Progenitor cell of endocrine pancreas (in vitro differentiated cells): Measurements from ENCODE around the gene DQX1. TPM values are rescaled to one million over a fixed set of nuclear protein-coding genes. Genes with fewer than 3 reads are reported as not detected.

Source experiments
- DNase-seq: peaks from one replicate; pipeline ENCODE4 v3.0.0; 2021; ENCODE audit warnings: low spot score; ENCODE audit not compliant: unreplicated experiment
- H3K27ac Mint-ChIP-seq: 2 replicates; pipeline ENCODE4 v1.8.0; 2021; ENCODE audit warnings: mild to moderate bottlenecking, moderate library complexity, mixed read lengths
- H3K27me3 Mint-ChIP-seq: 2 replicates; pipeline ENCODE4 v1.8.0; 2021; ENCODE audit warnings: mixed read lengths
- H3K36me3 Mint-ChIP-seq: 2 replicates; pipeline ENCODE4 v1.8.0; 2022; ENCODE audit warnings: mixed read lengths; ENCODE audit not compliant: insufficient read depth
- H3K4me1 Mint-ChIP-seq: 2 replicates; pipeline ENCODE4 v1.8.0; 2021; ENCODE audit warnings: low read depth, mixed read lengths
- H3K4me3 Mint-ChIP-seq: 2 replicates; pipeline ENCODE4 v1.8.0; 2021; ENCODE audit warnings: low read depth, mild to moderate bottlenecking, moderate library complexity, mixed read lengths
- H3K9me3 Mint-ChIP-seq: 2 replicates; pipeline ENCODE4 v1.8.0; 2021; ENCODE audit warnings: low read depth, mixed read lengths
- CTCF ChIP-seq: fragments of 200-600 bp; sonication (generic); IDR thresholded peaks from one replicate; pipeline ENCODE4 v1.5.0; 2021; ENCODE audit warnings: antibody characterized with exemption, mild to moderate bottlenecking; ENCODE audit not compliant: unreplicated experiment
- total RNA-seq: library from RNA; stranded (reverse); gene quantifications from 2 replicates; pipeline ENCODE4 v1.2.1, GENCODE V29; 2021

The DQX1 gene
- total RNA-seq, 1 donor from 2014 or later: 1.5 TPM

GRCh38 chr2:74495440-74495839 lies 30.6 kb downstream of the DQX1 start:
- no peak overlapping the region for H3K4me3 Mint-ChIP-seq
- no peaks in the 10 kb centered on the region for H3K9me3 Mint-ChIP-seq
- no peak for DNase-seq
- H3K4me1 Mint-ChIP-seq: peaks cover 13% of the 10 kb centered on the region
- TF ChIP-seq CTCF: no peak
- no peak overlapping the region for H3K27ac Mint-ChIP-seq
- H3K36me3 Mint-ChIP-seq: peaks cover 16% of the 10 kb centered on the region
- peaks cover 25% of the 10 kb centered on the region for H3K27me3 Mint-ChIP-seq

- H3K4me1 Mint-ChIP-seq: peaks cover 9% of the 10 kb centered on the region
- no peak overlapping the region for H3K4me3 Mint-ChIP-seq
These were observed 32.5 kb downstream of the DQX1 start for GRCh38 chr2:74493546-74493945.

GRCh38 chr2:74491648-74492544 lies 34.1 kb downstream of the DQX1 start:
- peaks cover 4% of the 10 kb centered on the region for H3K4me1 Mint-ChIP-seq
- DNase-seq: no peak
- H3K4me3 Mint-ChIP-seq: no peak overlapping the region
- no peaks in the 10 kb centered on the region for H3K9me3 Mint-ChIP-seq
- peaks cover 18% of the 10 kb centered on the region for H3K36me3 Mint-ChIP-seq
- TF ChIP-seq CTCF: no peak
- H3K27me3 Mint-ChIP-seq: peaks cover 6% of the 10 kb centered on the region
- no peak overlapping the region for H3K27ac Mint-ChIP-seq

More at GRCh38 chr2:74493546-74493945, 32.5 kb downstream of the DQX1 start:
- no peak overlapping the region for H3K27ac Mint-ChIP-seq
- no peaks in the 10 kb centered on the region for H3K9me3 Mint-ChIP-seq
- peaks cover 18% of the 10 kb centered on the region for H3K36me3 Mint-ChIP-seq
- H3K27me3 Mint-ChIP-seq: peaks cover 13% of the 10 kb centered on the region
- TF ChIP-seq CTCF: no peak
- DNase-seq: no peak

DNA sequence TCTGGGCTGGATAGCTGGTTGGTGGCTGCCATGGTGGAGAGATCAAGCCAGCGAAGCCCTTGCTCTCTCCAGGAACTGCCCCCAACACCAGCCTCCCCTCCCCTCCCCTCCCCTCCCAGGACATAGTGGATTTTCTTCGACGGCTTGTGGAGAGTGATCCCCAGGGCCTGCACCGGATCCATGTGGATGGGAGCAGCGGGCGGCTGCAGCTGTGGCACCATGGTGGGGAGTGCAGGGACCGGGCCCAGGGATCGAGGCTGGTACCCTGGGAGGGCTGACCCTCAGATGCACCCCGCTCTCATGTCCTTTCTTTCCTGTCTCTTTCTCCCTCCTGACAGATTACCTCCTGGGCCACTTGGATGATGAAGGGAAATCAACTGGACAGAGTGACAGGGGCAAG lies 36.1 kb downstream of the DQX1 start:
- Mint-ChIP-seq H3K4me3 (no peak overlapping the region), H3K9me3 (no peaks in the 10 kb centered on the region), H3K36me3 (peaks cover 18% of the 10 kb centered on the region), H3K4me1 (peaks cover 6% of the 10 kb centered on the region), H3K27me3 (no peaks in the 10 kb centered on the region), H3K27ac (no peak overlapping the region)
- no peak for DNase-seq
- no peak for TF ChIP-seq CTCF

DNA sequence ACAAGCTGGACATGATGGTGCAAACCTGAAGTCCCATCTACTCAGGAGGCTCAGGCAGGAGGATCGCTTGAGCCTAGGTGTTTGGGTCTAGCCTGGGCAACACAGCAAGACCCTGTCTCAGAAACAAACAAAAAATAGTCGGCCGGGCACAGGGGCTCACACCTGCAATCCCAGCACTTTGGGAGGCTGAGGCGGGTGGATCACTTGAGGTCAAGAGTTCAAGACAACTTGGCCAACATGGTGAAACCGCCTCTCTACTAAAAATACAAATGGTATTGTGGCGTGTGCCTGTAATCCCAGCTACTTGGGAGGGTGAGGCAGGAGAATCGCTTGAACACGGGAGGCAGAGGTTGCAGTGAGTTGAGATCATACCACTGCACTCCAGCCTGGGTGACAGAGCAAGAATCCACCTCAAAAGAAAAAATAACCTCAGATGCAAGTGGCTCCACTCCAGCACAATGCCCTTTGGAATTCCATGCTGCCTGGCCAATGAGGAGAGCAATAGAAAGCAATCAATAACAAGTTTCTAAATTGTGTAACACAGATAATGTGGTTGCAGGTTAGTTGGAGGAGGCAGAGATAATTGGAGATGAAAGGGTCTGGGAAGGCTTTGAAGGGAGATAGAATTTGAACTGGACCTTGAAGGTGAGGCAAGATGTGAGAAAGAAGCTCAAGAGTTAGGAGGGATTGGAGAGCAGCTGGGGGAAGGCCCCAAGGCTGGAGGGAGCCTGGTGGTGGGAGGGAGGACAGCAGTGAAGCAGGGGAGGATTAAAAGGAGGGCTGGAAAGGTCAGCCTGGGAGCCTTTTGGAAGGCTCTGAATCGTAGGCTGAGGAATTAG lies 37.2 kb downstream of the DQX1 start:
- Mint-ChIP-seq H3K4me1 (peaks cover 6% of the 10 kb centered on the region), H3K27me3 (no peaks in the 10 kb centered on the region), H3K9me3 (no peaks in the 10 kb centered on the region), H3K36me3 (peaks cover 14% of the 10 kb centered on the region), H3K27ac (peak overlapping the region; percentile 11), H3K4me3 (no peak overlapping the region)
- TF ChIP-seq CTCF: peak; percentile 22
- no peak for DNase-seq
